NB4 (cell line): ENCODE data around the gene MELK.

Source experiments
- CTCF ChIP-seq: IDR thresholded peaks from one replicate; pipeline ENCODE4 v1.5.1; 2012; ENCODE audit warnings: low read depth, low read length
- MYC ChIP-seq: IDR thresholded peaks from 2 replicates; pipeline ENCODE4 v1.6.1; 2011; ENCODE audit warnings: low read depth, low read length
- POLR2A ChIP-seq: IDR thresholded peaks from 2 replicates; pipeline ENCODE4 v1.6.1; 2011; ENCODE audit warnings: mild to moderate bottlenecking; ENCODE audit not compliant: insufficient read length; ENCODE audit errors: extremely low read depth

- TF ChIP-seq CTCF = no peak
- no peak for TF ChIP-seq POLR2A
- no peak for TF ChIP-seq MYC
These were observed 153.2 kb downstream of the MELK start for GRCh38 chr9:36725777-36726356.
